PC-3 (cell line): ENCODE results near the gene HNRNPA1. TPM values are rescaled to one million over a fixed set of nuclear protein-coding genes. Genes with fewer than 3 reads are reported as not detected.

Source experiments
- ATAC-seq: fragments of 200-7000 bp; cut with Tn5 transposase; 2 replicates; pipeline ENCODE4 v1.9.1; 2020; ENCODE audit warnings: mild to moderate bottlenecking, moderate library complexity
- BruUV-seq: library from RNA; stranded (reverse); fragments of 400-500 nt; replicated peaks from 2 replicates; lab custom pipeline; 2021; lab: Mats Ljungman, UMichigan
- CTCF ChIA-PET: fragments of 300-600 bp; sonication (Branson Sonifier 250); formaldehyde crosslinking; loops from one replicate; lab custom pipeline; 2022; ENCODE audit warnings: antibody characterized with exemption; lab: Charles Lee
- POLR2A ChIA-PET: fragments of 300-600 bp; sonication (Branson Sonifier 250); formaldehyde crosslinking; loops from one replicate; lab custom pipeline; 2022; ENCODE audit warnings: antibody characterized with exemption; ENCODE audit not compliant: unreplicated experiment; lab: Charles Lee
- DNase-seq: peaks from one replicate; pipeline ENCODE4 v3.0.0-alpha.2; 2015
- H2AFZ ChIP-seq: fragments of 300-600 bp; sonication (generic); 2 replicates; pipeline ENCODE4 v1.6.0; 2016; ENCODE audit warnings: antibody characterized with exemption, low read length
- H3F3A ChIP-seq: fragments of 300-600 bp; sonication (generic); one replicate; pipeline ENCODE4 v1.6.0; 2017; ENCODE audit warnings: antibody characterized with exemption, low read length, control low read depth, mild to moderate bottlenecking; ENCODE audit not compliant: unreplicated experiment
- H3K27ac ChIP-seq: fragments of 300-600 bp; sonication (generic); 2 replicates; pipeline ENCODE4 v1.5.1; 2016; ENCODE audit warnings: mild to moderate bottlenecking, low read length
- H3K27me3 ChIP-seq: fragments of 300-600 bp; sonication (generic); 2 replicates; pipeline ENCODE4 v1.6.1; 2016; ENCODE audit warnings: low read length, mixed read lengths
- H3K36me3 ChIP-seq: fragments of 300-600 bp; sonication (generic); 2 replicates; pipeline ENCODE4 v1.6.1; 2016; ENCODE audit warnings: low read depth, mixed run types, low read length, mixed read lengths
- H3K4me1 ChIP-seq: fragments of 300-600 bp; sonication (generic); 2 replicates; pipeline ENCODE4 v1.5.1; 2016; ENCODE audit warnings: low read length; ENCODE audit not compliant: insufficient read depth
- H3K4me2 ChIP-seq: fragments of 300-600 bp; sonication (generic); 2 replicates; pipeline ENCODE4 v1.6.0; 2016; ENCODE audit warnings: low read length
- H3K4me3 ChIP-seq: fragments of 300-600 bp; sonication (generic); 2 replicates; pipeline ENCODE4 v1.5.1; 2016; ENCODE audit warnings: mild to moderate bottlenecking, low read length, mixed read lengths
- H3K79me2 ChIP-seq: fragments of 300-600 bp; sonication (generic); 2 replicates; pipeline ENCODE4 v1.6.1; 2017; ENCODE audit warnings: low read length, mixed read lengths
- H3K9ac ChIP-seq: fragments of 300-600 bp; sonication (generic); 2 replicates; pipeline ENCODE4 v1.6.0; 2016; ENCODE audit warnings: mild to moderate bottlenecking, low read length
- H3K9me2 ChIP-seq: fragments of 300-600 bp; sonication (generic); replicated peaks from 2 replicates; pipeline ENCODE4 v1.6.1; 2016; ENCODE audit warnings: mixed run types, low read length, mixed read lengths
- H3K9me3 ChIP-seq: fragments of 300-600 bp; sonication (generic); 2 replicates; pipeline ENCODE4 v1.6.1; 2016; ENCODE audit warnings: low read length, mixed read lengths
- H4K20me1 ChIP-seq: fragments of 300-600 bp; sonication (generic); 2 replicates; pipeline ENCODE4 v1.6.1; 2016; ENCODE audit warnings: low read length, mixed read lengths
- CTCF ChIP-seq: fragments of 300-600 bp; sonication (generic); conservative IDR thresholded peaks from 2 replicates; pipeline ENCODE4 v1.5.1; 2017; ENCODE audit warnings: antibody characterized with exemption, low read depth, mild to moderate bottlenecking, low read length
- EZH2 ChIP-seq: fragments of 300-600 bp; sonication (generic); IDR thresholded peaks from one replicate; pipeline ENCODE4 v1.6.1; 2017; ENCODE audit warnings: antibody characterized with exemption, mild to moderate bottlenecking, low read length; ENCODE audit not compliant: unreplicated experiment
- EZH2phosphoT487 ChIP-seq: fragments of 300-600 bp; sonication (generic); IDR thresholded peaks from 2 replicates; pipeline ENCODE4 v1.6.1; 2018; ENCODE audit warnings: mild to moderate bottlenecking, antibody characterized with exemption, low read length, borderline replicate concordance
- intact Hi-C: fragments of 100-400 bp; cut with micrococcal nuclease; formaldehyde crosslinking; loops from 2 replicates; pipeline ENCODE4 v1.9.0; 2023
- total RNA-seq: library from RNA; depleted of rRNA; stranded (reverse); fragments of >200 nt; gene quantifications from 2 replicates; pipeline ENCODE4 v1.2.3, GENCODE V29; 2014

HNRNPA1 gene
- total RNA-seq, 1 experiment from 2014 or later = 465 TPM

- Histone ChIP-seq H3K9me3 (no peaks in the 10 kb centered on the region), H3K4me3 (no peak overlapping the region), H3K79me2 (no peaks in the 10 kb centered on the region), H3K9me2 (no peaks in the 10 kb centered on the region), H3K27me3 (no peaks in the 10 kb centered on the region), H3F3A (peaks cover 10% of the 10 kb centered on the region), H3K27ac (no peak overlapping the region), H3K9ac (no peak overlapping the region), H3K4me2 (no peak overlapping the region), H3K36me3 (peaks cover 7% of the 10 kb centered on the region), H2AFZ (no peak overlapping the region), H4K20me1 (peaks cover 10% of the 10 kb centered on the region), H3K4me1 (no peaks in the 10 kb centered on the region)
- POLR2A ChIA-PET = interaction anchor here (0.7 to 1.1 kb wide), 2 partner anchors 33 to 67 kb away, joined by 4 to 6 read pairs; partner anchors contain the start of gene COPZ1
- no TSS peak for BruUV-seq
- CTCF ChIA-PET = interaction anchor here (0.5 kb wide), 1 partner anchor 43 kb away, joined by 5 read pairs; no protein-coding TSS in a partner anchor
- DNase-seq (no peak), ATAC-seq (no peak)
- TF ChIP-seq EZH2phosphoT487 = no peak
- TF ChIP-seq EZH2 = no peak
- TF ChIP-seq CTCF = no peak
- intact Hi-C loops = no loop called here
These were observed 11.8 kb downstream of the HNRNPA1 start for GRCh38 chr12:54292083-54292930.

GRCh38 chr12:54292931-54293241, 12.4 kb downstream of the HNRNPA1 start:
- no TSS peak for BruUV-seq
- H3K27ac ChIP-seq = no peak overlapping the region
- peaks cover 5% of the 10 kb centered on the region for H3F3A ChIP-seq
- no peak overlapping the region for H3K4me2 ChIP-seq
- ATAC-seq (no peak), DNase-seq (no peak)
- H4K20me1 ChIP-seq = peaks cover 5% of the 10 kb centered on the region; the same call in 1 of the 2 replicates
- no peaks in the 10 kb centered on the region for H3K9me3 ChIP-seq
- intact Hi-C loops = no loop called here
- H3K9me2 ChIP-seq = no peaks in the 10 kb centered on the region
- peaks cover 2% of the 10 kb centered on the region; the same call in 1 of the 2 replicates for H3K36me3 ChIP-seq
- H2AFZ ChIP-seq = no peak overlapping the region
- H3K27me3 ChIP-seq = no peaks in the 10 kb centered on the region
- no peak overlapping the region for H3K9ac ChIP-seq
- H3K4me3 ChIP-seq = no peak overlapping the region
- H3K4me1 ChIP-seq = no peaks in the 10 kb centered on the region
- no peak for TF ChIP-seq EZH2
- no peak for TF ChIP-seq EZH2phosphoT487
- TF ChIP-seq CTCF = no peak
- H3K79me2 ChIP-seq = no peaks in the 10 kb centered on the region
- ChIA-PET POLR2A (no interaction called here), CTCF (no interaction called here)
